Measurements from ENCODE around the gene GJA3. TPM values are rescaled to one million over a fixed set of nuclear protein-coding genes. Genes with fewer than 3 reads are reported as not detected.

Gene GJA3
- total RNA-seq, 1 donor from 2014 or later = not detected

DNA sequence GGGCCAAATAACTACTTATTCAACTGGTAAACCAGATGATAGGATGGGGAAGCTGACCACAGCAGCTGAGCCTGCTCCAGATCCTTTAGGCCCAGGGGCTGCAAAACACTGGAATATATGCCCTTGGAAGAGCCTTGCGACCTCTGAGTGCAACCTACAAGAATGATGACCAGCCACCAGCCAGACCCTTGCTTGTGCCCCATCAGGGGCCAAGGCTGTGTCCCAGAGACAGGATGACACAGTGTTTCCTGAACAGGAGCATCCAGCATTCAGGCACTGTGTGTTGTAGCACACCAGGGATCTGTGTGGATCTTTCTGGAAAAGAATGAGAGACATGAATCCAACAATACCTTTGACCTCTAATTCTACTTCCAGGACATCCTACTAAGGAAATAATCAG lies 14.5 kb downstream of the GJA3 start:
- no peak for TF ChIP-seq CTCF (IDR thresholded peaks at IDR 0.05; ENCODE audit: unreplicated experiment)
- no peak for DNase-seq (ENCODE audit: low spot score)
- Mint-ChIP-seq H3K9me3 (ENCODE audit: unreplicated experiment) (no peaks in the 10 kb centered on the region), H3K27me3 (ENCODE audit: unreplicated experiment) (peaks cover 16% of the 10 kb centered on the region), H3K27ac (ENCODE audit: unreplicated experiment) (no peak overlapping the region), H3K36me3 (ENCODE audit: low read depth, unreplicated experiment) (peaks cover 4% of the 10 kb centered on the region), H3K4me1 (ENCODE audit: unreplicated experiment) (peaks cover 2% of the 10 kb centered on the region), H3K4me3 (ENCODE audit: unreplicated experiment) (no peak overlapping the region)

DNA sequence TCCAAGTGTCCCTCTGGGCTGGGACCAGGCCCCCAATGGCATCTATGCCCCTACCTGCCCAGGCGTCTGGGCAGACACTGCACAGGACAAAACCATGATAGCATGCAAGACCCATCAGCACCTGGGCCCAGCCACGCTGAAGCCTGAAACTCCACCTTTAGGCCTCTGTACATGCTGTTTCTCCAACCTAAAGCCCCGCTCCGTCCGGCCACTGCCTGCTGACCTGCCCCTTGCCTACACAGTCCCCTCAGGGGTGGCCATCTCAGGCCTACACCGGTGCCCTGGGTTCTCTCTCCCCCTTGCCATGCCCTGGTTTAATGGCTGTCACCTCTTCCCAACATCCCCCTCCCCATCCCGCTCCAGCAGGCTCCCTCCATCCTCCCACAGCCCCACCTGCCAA lies 15.3 kb downstream of the GJA3 start:
- peaks cover 3% of the 10 kb centered on the region for H3K4me1 Mint-ChIP-seq (ENCODE audit: unreplicated experiment)
- no peak overlapping the region for H3K4me3 Mint-ChIP-seq (ENCODE audit: unreplicated experiment)
- no peak for DNase-seq (ENCODE audit: low spot score)
- H3K36me3 Mint-ChIP-seq (ENCODE audit: low read depth, unreplicated experiment) = peaks cover 5% of the 10 kb centered on the region
- no peak overlapping the region for H3K27ac Mint-ChIP-seq (ENCODE audit: unreplicated experiment)
- H3K9me3 Mint-ChIP-seq (ENCODE audit: unreplicated experiment) = no peaks in the 10 kb centered on the region
- peaks cover 16% of the 10 kb centered on the region for H3K27me3 Mint-ChIP-seq (ENCODE audit: unreplicated experiment)
- no peak for TF ChIP-seq CTCF (IDR thresholded peaks at IDR 0.05; ENCODE audit: unreplicated experiment)

- no peak for DNase-seq (ENCODE audit: low spot score)
- H3K27me3 Mint-ChIP-seq (ENCODE audit: unreplicated experiment) = peaks cover 8% of the 10 kb centered on the region
- peaks cover 3% of the 10 kb centered on the region for H3K4me1 Mint-ChIP-seq (ENCODE audit: unreplicated experiment)
- no peak for TF ChIP-seq CTCF (IDR thresholded peaks at IDR 0.05; ENCODE audit: unreplicated experiment)
- no peak overlapping the region for H3K27ac Mint-ChIP-seq (ENCODE audit: unreplicated experiment)
- no peak overlapping the region for H3K4me3 Mint-ChIP-seq (ENCODE audit: unreplicated experiment)
- peaks cover 5% of the 10 kb centered on the region for H3K36me3 Mint-ChIP-seq (ENCODE audit: low read depth, unreplicated experiment)
- no peaks in the 10 kb centered on the region for H3K9me3 Mint-ChIP-seq (ENCODE audit: unreplicated experiment)
Measured at GRCh38 chr13:20144141-20144850, 16.6 kb downstream of the GJA3 start.

GRCh38 chr13:20142927-20143480 lies 17.8 kb downstream of the GJA3 start:
- no peaks in the 10 kb centered on the region for H3K9me3 Mint-ChIP-seq (ENCODE audit: unreplicated experiment)
- H3K27me3 Mint-ChIP-seq (ENCODE audit: unreplicated experiment) = peaks cover 8% of the 10 kb centered on the region
- DNase-seq (ENCODE audit: low spot score) = no peak
- peak overlapping the region; percentile 57 for H3K27ac Mint-ChIP-seq (ENCODE audit: unreplicated experiment)
- no peak overlapping the region for H3K4me3 Mint-ChIP-seq (ENCODE audit: unreplicated experiment)
- H3K36me3 Mint-ChIP-seq (ENCODE audit: low read depth, unreplicated experiment) = peaks cover 5% of the 10 kb centered on the region
- H3K4me1 Mint-ChIP-seq (ENCODE audit: unreplicated experiment) = peaks cover 3% of the 10 kb centered on the region
- no peak for TF ChIP-seq CTCF (IDR thresholded peaks at IDR 0.05; ENCODE audit: unreplicated experiment)
